Activated CD4-positive, alpha-beta T cell treated with anti-CD3 and anti-CD28 coated beads, Interleukin-2, amount 50 U/mL, for 48 hours (primary cell): ENCODE measurements around the gene VMP1.
"Not testable (repeated sequence)": the region's sequence is repeated elsewhere in the genome, so short reads cannot be mapped to it uniquely, and the experiment has no call there.

Experiments used
- DNase-seq, 2 experiments: peaks; one replicate each; pipeline ENCODE4 v3.0.0-alpha.2; 2020

VMP1 gene

DNA sequence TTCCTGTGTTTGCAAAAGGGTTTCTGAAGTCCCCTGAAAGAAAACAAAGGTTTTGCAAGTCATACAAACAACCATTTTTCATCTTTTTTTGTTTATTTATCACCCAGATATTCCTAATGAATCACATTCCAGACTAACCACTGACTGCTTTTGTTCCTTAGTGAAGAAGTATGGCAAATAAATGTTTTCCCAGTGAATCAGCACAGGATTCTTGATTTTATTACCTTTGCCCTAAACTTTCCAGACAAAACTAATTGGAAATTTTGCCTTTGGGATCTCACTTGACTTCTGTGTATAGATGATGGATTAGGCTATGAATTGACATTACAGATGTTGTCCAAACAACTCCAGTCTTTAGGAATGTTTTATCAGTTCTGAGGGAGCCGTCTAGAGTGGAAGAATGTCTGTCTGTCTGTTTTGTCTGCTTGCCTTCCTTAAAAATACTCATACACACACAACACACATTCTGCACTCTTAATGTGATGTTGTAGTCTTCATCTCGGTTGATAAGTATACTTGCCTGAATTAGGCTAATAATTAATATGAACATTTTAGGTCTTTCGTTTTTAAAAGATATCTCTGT lies 48.9 kb downstream of the VMP1 start:
- DNase-seq: no peak

DNA sequence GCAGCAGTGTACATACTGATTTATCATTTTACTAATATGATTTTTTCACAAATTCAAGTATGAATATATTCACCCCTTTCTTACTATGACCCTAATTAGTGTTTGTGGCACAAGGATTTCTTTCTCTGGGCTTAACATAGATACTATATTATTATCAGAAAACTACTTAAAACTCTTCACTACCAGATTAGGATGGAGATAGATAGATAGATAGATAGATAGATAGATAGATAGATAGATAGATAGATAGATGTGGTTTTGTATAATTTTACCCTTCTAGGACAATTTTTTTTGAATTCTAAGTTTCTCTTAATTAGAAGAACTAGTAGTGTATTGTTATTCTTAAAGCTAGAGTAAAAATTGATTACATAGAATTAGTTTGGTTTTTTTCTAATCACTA lies 49.6 kb downstream of the VMP1 start:
- no peak for DNase-seq

DNA sequence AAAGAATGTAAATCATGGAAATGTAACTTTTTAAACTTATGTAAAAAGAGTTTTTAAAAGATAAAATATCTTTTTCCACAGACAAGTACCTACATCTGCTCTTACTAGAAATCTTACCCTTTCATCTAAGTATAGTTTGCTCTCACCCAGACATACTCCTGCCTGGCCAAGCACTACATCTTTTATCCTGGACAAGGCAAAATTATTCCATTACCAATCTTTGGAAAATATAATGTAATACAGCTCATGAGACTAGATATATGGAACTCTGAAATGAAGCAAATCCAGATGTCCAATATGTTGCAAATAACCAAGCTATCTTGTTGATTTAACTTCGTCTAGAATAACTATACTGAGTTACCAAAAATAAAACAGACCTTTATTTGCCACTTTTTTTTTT lies 50.0 kb downstream of the VMP1 start:
- DNase-seq: no peak

DNA sequence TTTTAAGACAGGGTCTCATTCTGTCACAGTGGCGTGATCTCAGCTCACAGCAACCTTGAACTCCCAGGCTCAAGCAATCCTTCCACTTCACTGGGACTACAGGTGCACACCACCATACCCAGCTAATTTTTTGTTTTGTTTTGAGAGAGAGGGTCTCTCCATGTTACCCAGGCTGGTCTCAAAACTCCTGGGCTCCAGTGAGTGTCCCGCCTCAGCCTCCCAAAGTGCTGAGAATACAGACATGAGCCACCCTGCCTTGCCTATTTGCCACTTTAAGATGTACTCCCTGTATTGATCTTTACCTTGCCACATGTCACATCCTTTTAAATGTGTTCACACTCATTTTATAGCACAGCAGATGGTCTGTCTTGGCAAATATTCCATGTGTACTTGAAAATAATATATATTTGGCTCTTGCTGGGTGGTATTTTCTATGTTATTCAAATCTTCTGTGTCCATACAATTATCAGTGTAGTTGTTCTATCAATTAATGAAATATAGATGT lies 50.5 kb downstream of the VMP1 start:
- no peak for DNase-seq

DNA sequence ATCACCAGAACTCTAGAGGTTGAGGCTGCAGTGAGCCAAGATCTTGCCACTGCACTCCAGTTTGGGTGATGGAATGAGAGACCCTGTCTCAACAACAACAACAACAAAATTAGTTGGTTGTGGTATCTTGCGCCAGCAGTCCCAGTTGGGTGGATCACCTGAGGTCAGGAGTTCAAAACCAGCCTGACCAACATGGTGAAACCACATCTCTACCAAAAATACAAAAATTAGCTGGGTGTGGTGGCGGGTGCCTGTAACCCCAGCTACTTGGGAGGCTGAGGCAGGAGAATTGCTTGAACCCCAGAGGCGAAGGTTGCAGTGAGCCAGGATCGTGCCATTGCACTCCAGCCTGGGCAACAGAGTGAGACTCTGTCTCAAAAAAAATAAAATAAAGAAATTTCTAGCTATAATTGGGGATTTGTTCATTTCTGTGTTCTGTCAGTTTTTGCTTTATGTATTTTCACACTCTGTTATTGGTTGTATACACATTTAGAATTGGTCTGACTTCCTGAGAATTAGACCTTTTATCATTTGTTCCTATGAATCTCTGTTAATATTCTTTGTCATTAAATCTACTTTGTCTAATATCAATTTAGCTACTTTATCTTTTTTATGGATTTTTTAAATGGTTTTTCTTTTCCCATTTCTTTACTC lies 51.7 kb downstream of the VMP1 start:
- DNase-seq: not testable (repeated sequence)

DNA sequence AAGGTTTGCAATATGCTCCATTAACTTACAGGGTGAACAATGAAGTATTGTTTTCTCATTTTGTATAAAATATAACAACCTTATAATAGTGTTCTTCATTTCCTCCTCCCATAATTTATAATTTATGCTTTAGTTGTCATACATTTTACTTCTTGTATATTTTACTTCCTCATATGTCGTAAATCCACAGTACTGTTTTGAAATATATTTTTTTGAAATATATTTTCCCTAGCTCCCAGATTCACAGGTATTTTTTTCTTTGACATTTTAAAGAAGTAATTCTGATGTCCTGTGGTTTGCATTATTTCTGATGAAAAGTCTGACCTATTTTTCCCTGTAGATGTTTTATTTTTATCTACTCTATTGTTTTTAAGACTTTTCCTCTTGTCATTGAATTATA lies 52.7 kb downstream of the VMP1 start:
- no peak for DNase-seq

DNA sequence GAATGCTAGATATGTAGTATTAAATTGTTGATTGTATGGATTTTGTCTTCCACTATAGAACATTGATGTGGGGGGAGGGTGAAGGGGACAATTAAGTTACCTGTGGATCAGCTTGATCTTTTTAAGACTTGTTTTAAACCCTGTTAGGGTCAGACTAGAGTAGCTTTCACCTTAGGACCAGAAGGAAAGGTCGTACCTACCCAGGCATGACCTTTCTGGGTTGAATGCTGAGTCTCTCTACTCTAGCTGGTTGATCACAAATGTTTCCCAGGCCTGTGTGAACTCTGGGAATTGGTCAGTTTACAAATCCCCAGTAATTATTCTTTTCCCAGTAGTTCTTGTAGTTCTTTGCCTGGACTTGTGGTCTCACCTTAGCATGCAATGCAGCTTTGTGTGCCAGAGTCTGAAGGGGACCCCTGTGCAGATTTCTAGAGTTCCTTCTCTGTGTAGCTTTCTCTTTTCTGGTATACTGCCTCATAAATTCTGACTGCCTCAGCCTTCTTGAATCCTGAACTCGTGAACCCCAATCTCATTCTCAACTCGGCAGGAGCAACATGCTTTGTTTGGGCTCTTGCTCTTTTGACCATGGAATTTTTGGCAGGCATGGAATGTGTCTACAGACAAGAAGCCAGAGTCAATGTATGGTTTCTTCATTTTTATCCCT lies 54.1 kb downstream of the VMP1 start:
- DNase-seq: peak in 1 of 2 experiments; percentile 31

DNA sequence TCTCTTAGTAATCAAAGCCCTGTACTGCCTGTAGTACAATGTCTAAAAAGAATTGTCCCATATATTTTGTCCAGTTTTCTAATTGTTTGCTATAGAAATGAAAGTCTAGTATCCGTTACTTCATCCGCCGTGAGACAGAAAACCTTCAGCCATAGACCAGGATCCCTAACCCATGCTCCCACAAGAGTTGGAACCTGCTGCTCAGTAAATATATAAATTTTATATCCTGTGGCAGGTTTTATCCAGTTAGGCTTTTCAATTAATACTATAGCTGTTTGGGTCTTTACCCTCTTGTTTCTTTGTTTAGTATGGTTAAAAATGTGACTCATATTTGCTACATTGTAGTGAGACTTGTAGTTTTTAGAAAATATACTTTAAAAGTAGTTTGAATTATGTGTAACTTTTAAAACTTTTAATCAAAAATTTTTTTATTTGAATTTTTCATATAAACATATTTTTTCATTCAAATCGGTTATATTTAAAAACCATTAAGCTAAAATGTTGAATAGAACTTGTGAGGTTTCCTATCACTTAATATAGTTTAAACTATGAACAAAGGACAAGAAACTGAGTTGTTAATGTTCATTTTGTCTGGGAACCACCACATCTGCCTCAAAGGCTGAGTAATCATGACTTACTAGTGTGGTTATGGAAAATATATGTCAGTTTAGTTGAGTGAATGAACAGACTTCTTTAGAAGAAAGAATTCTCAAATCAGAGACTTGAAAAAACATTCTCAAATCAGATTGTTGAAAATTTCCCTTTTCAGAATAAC lies 54.8 kb downstream of the VMP1 start:
- DNase-seq: no peak

DNA sequence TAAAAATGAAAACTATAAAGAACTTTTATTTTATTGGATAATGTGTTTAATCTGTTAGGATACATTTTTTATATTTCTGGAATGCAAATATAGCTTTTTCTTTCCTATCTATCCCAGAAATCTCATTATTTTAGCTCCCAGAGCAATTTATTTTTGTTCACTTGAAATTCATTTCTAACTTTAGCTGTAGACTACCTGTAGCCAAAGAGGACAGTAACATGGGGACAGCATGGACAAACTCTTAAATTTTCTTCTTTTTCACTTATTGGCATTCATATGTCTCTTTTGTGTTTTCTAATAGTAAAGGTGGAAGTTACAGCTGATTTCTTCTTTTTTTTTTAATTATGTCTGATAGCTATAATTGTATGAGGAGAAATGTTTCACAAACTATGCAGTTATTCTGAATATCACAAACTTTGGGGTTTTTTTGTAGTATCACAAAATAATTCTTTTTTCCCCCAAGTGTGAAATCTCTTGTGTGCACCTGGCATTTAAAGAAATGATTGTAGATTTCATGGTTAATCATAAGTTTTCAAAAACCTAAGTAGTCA lies 55.4 kb downstream of the VMP1 start:
- DNase-seq: no peak

DNA sequence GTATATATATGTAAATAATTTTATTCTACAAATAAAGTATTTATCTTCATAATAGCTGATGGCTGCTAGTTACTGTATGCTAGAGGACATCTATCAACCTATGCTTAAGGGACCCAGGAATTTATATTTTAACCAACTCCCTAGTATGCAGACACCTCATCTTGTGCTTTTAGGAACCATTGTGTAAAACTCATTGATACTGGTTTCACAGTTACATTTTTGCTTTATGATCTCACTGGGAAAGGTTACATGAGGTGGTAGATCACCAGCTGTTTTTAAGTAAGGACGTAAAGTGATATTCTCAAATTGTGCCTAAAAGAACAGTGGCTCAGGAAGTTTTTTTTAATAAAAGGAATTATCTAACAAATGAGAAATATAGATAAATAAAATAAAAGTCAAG lies 56.4 kb downstream of the VMP1 start:
- DNase-seq: no peak

DNA sequence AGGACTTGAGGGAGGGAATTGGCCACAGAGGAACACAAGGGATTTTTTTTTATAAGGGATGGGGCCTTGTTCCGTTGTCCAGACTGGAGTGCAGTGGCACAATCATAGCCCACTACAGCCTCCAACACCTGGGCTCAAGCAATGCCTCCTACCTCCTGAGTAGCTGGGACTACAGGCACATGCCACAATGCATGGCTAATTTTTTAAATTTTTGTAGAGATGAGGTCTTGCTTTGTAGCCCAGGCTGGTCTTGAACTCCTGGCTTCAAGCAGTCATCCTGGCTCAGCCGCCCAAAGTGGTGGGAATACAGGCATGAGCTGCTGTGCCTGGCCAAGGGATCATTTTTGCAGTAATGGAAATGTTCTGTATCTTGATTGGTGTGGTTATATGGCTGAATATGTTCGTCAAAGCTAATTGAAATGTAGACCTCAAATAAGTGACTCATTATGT lies 56.9 kb downstream of the VMP1 start:
- peak in 1 of 2 experiments; percentile 53 for DNase-seq

DNA sequence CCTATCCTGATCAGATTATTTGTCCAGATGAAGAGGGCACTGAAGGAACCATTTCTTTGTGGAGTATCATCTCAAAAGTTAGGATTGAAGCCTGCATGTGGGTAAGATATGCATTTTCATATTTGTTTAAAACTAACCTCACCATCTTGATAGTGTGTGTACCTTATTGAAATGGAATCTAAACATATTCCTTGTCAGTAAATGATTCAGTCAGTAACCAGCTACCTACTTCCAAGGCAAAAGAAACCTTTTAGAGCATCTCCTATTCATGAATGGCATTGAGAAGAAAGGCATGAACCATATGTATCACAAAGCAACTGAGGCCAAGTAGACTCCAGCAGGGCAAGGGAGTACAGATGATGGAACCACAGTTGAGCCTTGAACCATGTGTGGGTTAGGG lies 57.6 kb downstream of the VMP1 start:
- DNase-seq: no peak

DNA sequence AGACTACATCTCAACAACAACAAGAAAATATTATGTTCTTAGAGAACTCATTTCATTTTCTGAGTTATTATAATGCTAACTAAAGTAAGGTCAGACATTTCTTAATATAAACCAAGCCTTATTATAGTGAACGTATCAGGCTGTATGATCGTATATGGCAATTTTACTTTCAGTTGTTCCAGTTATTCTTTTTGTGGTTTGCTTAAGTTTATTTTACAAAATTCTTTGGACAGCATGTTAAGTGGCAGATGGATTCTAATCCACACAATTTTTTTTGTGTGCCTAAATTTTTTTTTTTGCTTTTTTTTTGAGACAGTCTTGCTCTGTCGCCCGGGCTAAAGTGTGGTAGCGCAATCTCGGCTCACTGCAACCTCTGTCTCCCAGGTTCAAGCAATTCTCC lies 59.0 kb downstream of the VMP1 start:
- no peak for DNase-seq

DNA sequence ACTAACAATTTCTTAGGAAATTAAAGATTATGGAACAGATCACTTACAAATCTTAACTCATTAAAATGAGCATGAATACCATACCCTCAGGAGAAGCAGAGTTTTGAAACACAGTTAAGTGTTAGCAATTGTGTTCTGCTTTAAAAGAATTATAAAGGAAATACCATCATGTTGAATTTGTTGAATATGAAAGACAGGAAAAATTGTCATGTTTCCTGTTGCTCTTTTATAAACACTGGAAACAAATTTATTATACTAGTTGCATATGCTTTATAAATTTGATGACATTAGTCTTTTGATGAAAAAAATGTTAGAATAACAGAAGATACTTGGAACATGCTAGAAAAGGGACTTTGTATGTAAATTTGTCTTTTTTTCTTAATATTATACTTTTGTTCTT lies 59.7 kb downstream of the VMP1 start:
- no peak for DNase-seq

DNA sequence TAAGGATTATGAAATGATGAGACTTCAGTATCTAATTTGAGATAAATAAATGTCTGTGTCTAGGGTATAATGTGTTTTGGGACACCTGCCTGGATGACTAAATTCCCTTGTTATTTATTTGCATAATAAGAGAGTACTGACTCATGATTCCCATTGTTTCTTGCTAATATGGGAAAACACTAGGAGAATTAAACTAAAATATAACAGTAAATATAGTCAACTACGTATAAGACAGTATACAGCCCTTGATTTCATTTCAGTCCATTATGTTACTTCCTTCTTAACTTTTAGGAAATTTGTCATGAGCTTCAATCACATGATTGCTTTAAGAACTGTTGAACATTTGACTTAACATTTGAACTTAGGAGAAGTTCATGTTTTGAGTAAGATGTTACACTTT lies 62.4 kb downstream of the VMP1 start:
- no peak for DNase-seq

DNA sequence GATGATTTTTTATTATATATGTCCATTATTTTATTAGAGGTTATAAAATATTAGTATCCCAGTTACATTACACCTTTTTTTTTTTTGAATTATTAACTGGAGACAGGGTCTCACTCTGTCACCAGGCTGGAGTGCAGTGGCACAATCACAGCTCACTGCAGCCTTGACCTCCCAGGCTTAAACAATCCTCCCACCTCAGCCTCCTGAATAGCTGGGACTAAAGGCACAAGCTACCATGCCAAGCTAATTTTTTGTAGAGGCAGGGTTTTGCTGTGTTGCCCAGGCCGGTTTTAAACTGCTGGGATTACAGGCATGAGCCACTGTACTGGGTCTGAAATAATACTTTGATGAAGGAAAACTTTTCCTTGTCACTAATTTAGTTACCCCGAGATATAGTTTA lies 63.6 kb downstream of the VMP1 start:
- no peak for DNase-seq

DNA sequence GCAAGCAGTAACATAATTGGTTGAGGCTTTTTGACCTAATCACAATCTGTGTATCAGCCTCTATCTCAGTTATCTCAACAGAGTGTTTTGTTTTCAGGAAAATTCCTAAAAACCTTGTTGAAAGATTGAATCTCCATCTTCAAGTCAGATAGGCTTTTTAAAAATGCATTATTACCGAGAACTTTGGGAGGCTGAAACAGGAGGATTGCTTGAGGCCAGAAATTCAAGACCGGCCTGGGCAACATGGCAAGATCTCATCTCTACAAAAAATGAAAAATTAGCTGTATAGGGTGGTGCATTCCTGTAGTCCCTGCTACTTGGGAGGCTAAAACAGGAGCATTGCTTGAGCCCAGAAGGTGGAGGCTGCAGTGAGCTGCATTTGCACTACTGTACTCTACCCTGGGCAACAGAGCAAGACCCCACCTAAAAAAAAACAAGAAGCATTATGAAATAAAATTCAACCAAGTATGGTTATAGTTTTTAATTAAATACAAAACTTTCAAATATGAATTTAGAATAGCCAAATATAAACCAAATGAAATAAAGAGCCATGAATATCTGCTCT lies 68.4 kb downstream of the VMP1 start:
- no peak for DNase-seq

DNA sequence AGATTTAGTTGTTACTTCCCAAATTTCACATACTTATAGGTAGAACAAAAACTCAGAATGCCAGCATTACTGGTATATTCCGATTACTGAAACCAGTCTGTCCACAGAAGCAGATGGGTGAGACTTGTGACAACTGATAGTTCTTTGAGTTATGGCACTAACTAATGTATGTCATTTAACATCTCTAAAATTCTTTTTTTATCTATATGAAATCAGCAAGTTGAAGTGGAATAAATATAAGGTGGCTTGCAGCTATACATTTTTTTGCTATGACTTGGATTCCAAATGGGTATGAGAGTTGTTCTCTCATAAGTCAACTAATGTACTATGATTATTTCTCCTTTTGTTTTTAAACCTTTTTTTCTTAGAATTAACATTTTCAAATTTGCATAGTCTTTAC lies 69.1 kb downstream of the VMP1 start:
- DNase-seq: no peak

DNA sequence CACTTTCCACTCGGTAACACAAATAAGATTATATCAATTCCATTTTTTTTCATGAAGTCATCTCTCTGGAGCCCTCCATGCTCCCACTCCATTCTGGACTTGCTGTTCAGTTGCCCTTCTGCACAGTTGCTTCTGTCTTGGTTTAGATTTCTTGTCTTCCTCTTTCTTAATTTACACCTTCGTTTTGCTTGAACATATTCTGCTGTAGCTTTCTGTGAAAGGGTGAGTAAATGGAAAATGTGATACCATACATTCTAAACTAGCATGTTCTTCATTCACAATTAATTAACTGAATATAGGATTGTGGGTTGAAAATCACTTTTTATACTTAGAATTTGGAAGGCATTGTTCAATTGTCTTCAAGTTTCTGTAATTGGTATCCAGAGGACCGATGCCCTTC lies 69.6 kb downstream of the VMP1 start:
- DNase-seq: no peak

DNA sequence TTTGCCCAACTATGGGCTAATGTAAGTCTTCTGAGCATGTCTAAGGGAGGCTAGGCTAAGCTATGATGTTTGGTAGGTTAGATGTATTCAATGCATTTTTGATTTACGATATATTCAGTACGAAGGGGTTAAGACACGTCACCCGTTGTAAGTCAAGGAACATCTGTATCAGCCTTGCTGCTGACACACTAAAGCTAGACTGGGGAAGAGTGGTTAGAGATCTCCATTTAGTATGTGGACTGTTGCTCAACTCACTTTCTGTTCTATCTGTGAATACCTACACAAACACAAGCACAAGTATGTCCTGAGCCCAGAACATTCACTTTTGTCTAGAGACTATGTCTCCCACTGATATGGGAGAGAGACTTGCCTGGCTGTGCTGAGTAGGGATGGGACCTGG lies 71.5 kb downstream of the VMP1 start:
- DNase-seq: no peak

DNA sequence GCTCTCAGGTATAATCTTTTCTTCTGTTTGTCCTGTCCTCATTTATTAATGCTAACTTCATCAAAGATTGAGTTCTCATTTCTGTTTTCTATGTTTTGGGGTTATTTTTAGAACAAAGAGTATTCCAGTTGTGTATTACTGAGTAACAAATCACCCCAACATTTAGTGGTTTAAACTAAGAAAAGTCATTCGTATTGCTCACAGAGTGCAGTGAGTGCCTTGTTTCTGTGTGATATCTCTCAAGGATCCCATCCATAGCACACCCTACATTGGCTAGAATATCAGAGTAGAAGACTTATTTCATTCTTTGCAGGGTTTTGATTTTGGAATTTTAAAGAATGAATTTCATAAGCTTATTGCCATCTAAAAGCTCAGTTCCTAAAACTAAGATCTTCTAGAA lies 72.1 kb downstream of the VMP1 start:
- no peak for DNase-seq

DNA sequence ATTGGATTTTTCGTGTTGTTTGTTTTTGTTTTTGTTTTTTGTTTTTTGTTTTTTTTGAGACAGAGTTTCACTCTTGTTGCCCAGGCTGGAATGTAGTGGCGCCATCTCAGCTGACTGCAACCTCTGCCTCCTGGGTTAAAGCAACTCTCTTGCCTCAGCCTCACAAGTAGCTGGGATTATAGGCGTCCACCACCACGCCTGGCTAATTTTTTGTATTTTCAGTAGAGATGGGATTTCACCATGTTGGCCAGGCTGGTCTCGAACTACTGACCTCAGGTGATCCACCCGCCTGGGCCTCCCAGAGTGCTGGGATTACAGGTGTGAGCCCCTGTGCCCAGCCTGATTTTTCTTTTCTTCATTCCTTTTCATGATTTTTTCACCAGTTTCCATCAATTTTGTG lies 73.1 kb downstream of the VMP1 start:
- DNase-seq: not testable (repeated sequence)
